Natural killer cell treated with Interleukin-12 subunit alpha and Interleukin-12 subunit beta and Interleukin-15 and Interleukin-18, amount 100 ng/mL, for 72 hours (primary cell): ENCODE results near the gene ISYNA1. TPM values are rescaled to one million over a fixed set of nuclear protein-coding genes. Genes with fewer than 3 reads are reported as not detected.

Source experiments
- ATAC-seq, 2 donors: fragments of 150-1000 bp; cut with Tn5 transposase in 1 of 2; sonication (Bioruptor Pico), chemical (Tn5 transposase) in 1 of 2; 2 replicates each; pipeline ENCODE4 v1.10.0; 2021
- DNase-seq: peaks from one replicate; pipeline ENCODE4 v3.0.0; 2022; ENCODE audit warnings: low spot score
- H3K27ac Mint-ChIP-seq, 2 donors: 1 replicate in 1 of 2; 2 replicates in 1 of 2; pipeline ENCODE4 v1.8.0; 2022; ENCODE audit warnings: mixed read lengths in 2 of 2, mild to moderate bottlenecking in 1 of 2, moderate library complexity in 1 of 2
- H3K27me3 Mint-ChIP-seq, 2 donors: 1 replicate in 1 of 2; 2 replicates in 1 of 2; pipeline ENCODE4 v1.8.0; 2022; ENCODE audit warnings: mixed read lengths in 2 of 2
- H3K36me3 Mint-ChIP-seq: one replicate; pipeline ENCODE4 v1.8.0; 2022; ENCODE audit warnings: mixed read lengths
- H3K4me1 Mint-ChIP-seq, 2 donors: 1 replicate in 1 of 2; 2 replicates in 1 of 2; pipeline ENCODE4 v1.8.0; 2022; ENCODE audit warnings: low read depth in 2 of 2, mixed read lengths in 2 of 2, mild to moderate bottlenecking in 1 of 2
- H3K4me3 Mint-ChIP-seq: one replicate; pipeline ENCODE4 v1.8.0; 2022; ENCODE audit warnings: mixed read lengths
- H3K9me3 Mint-ChIP-seq: 2 replicates; pipeline ENCODE4 v1.8.0; 2022; ENCODE audit warnings: mixed read lengths
- total RNA-seq, 2 donors: library from RNA; stranded (reverse); gene quantifications; one replicate each; pipeline ENCODE4 v1.2.3, GENCODE V29; 2022

ISYNA1 gene
- total RNA-seq, 2 donors from 2014 or later = 19.0 to 25.6 TPM

GRCh38 chr19:18428787-18429674 lies 8.9 kb downstream of the ISYNA1 start:
- DNase-seq (peak; percentile 87), ATAC-seq (peak; percentile 88 to 92)
- no peaks in the 10 kb centered on the region for H3K9me3 Mint-ChIP-seq
- H3K36me3 Mint-ChIP-seq = no peaks in the 10 kb centered on the region
- peak overlapping the region in 1 of 2 donors; percentile 51 for H3K27ac Mint-ChIP-seq
- H3K27me3 Mint-ChIP-seq = no peaks in the 10 kb centered on the region
- peak overlapping the region; percentile 41 for H3K4me3 Mint-ChIP-seq
- H3K4me1 Mint-ChIP-seq = peaks cover 4 to 10% of the 10 kb centered on the region in 2 donors

- Mint-ChIP-seq H3K4me3 (no peak overlapping the region), H3K27me3 (no peaks in the 10 kb centered on the region), H3K27ac (no peak overlapping the region), H3K9me3 (no peaks in the 10 kb centered on the region), H3K4me1 (peaks cover 5 to 12% of the 10 kb centered on the region in 2 donors), H3K36me3 (no peaks in the 10 kb centered on the region)
- DNase-seq (no peak), ATAC-seq (no peak)
These were observed 9.7 kb downstream of the ISYNA1 start for GRCh38 chr19:18428173-18428786.

- H3K4me1 Mint-ChIP-seq = peaks cover 10 to 18% of the 10 kb centered on the region in 2 donors
- H3K9me3 Mint-ChIP-seq = no peaks in the 10 kb centered on the region
- H3K27me3 Mint-ChIP-seq = no peaks in the 10 kb centered on the region
- H3K4me3 Mint-ChIP-seq = no peak overlapping the region
- H3K27ac Mint-ChIP-seq = no peak overlapping the region
- no peaks in the 10 kb centered on the region for H3K36me3 Mint-ChIP-seq
- no peak for ATAC-seq
- no peak for DNase-seq
These were observed 10.2 kb downstream of the ISYNA1 start for GRCh38 chr19:18427743-18428113.

GRCh38 chr19:18427080-18427742 lies 10.7 kb downstream of the ISYNA1 start:
- Mint-ChIP-seq H3K4me3 (no peak overlapping the region), H3K4me1 (peaks cover 12 to 22% of the 10 kb centered on the region in 2 donors), H3K27me3 (no peaks in the 10 kb centered on the region), H3K36me3 (no peaks in the 10 kb centered on the region), H3K27ac (no peak overlapping the region), H3K9me3 (no peaks in the 10 kb centered on the region)
- DNase-seq = no peak
- ATAC-seq = no peak

- ATAC-seq = no peak
- H3K9me3 Mint-ChIP-seq = no peaks in the 10 kb centered on the region
- H3K27ac Mint-ChIP-seq = no peak overlapping the region
These were observed 11.5 kb downstream of the ISYNA1 start for GRCh38 chr19:18426416-18426767.

GRCh38 chr19:18425515-18426415 lies 12.2 kb downstream of the ISYNA1 start:
- ATAC-seq (no peak), DNase-seq (no peak)
- no peaks in the 10 kb centered on the region for H3K27me3 Mint-ChIP-seq
- peak overlapping the region; percentile 54 to 73 for H3K27ac Mint-ChIP-seq
- H3K36me3 Mint-ChIP-seq = no peaks in the 10 kb centered on the region
- peaks cover 23 to 34% of the 10 kb centered on the region in 2 donors for H3K4me1 Mint-ChIP-seq
- no peaks in the 10 kb centered on the region for H3K9me3 Mint-ChIP-seq
- no peak overlapping the region for H3K4me3 Mint-ChIP-seq

More at GRCh38 chr19:18426416-18426767, 11.5 kb downstream of the ISYNA1 start:
- no peak overlapping the region for H3K4me3 Mint-ChIP-seq
- H3K4me1 Mint-ChIP-seq = peaks cover 20 to 30% of the 10 kb centered on the region in 2 donors
- no peak for DNase-seq
- no peaks in the 10 kb centered on the region for H3K36me3 Mint-ChIP-seq
- no peaks in the 10 kb centered on the region for H3K27me3 Mint-ChIP-seq

- Mint-ChIP-seq H3K4me3 (no peak overlapping the region), H3K27ac (no peak overlapping the region), H3K4me1 (peaks cover 28 to 41% of the 10 kb centered on the region in 2 donors), H3K27me3 (no peaks in the 10 kb centered on the region), H3K9me3 (no peaks in the 10 kb centered on the region), H3K36me3 (no peaks in the 10 kb centered on the region)
- DNase-seq (no peak), ATAC-seq (no peak)
These were observed 12.9 kb downstream of the ISYNA1 start for GRCh38 chr19:18424890-18425514.

GRCh38 chr19:18424122-18424889 lies 13.6 kb downstream of the ISYNA1 start:
- peak overlapping the region; percentile 91 to 94 for H3K27ac Mint-ChIP-seq
- H3K36me3 Mint-ChIP-seq = no peaks in the 10 kb centered on the region
- no peak for DNase-seq
- peak overlapping the region; percentile 19 for H3K4me3 Mint-ChIP-seq
- no peaks in the 10 kb centered on the region for H3K27me3 Mint-ChIP-seq
- H3K9me3 Mint-ChIP-seq = no peaks in the 10 kb centered on the region
- H3K4me1 Mint-ChIP-seq = peaks cover 29 to 39% of the 10 kb centered on the region in 2 donors
- no peak for ATAC-seq

GRCh38 chr19:18423258-18424020 lies 14.5 kb downstream of the ISYNA1 start:
- H3K4me1 Mint-ChIP-seq = peaks cover 35 to 44% of the 10 kb centered on the region in 2 donors
- DNase-seq (no peak), ATAC-seq (no peak)
- H3K27me3 Mint-ChIP-seq = no peaks in the 10 kb centered on the region
- H3K9me3 Mint-ChIP-seq = no peaks in the 10 kb centered on the region
- H3K27ac Mint-ChIP-seq = peak overlapping the region; percentile 91 to 94
- no peaks in the 10 kb centered on the region for H3K36me3 Mint-ChIP-seq
- peak overlapping the region; percentile 94 for H3K4me3 Mint-ChIP-seq

GRCh38 chr19:18422530-18423191 lies 15.3 kb downstream of the ISYNA1 start:
- ATAC-seq = no peak
- H3K4me1 Mint-ChIP-seq = peaks cover 42 to 51% of the 10 kb centered on the region in 2 donors
- H3K27me3 Mint-ChIP-seq = no peaks in the 10 kb centered on the region
- H3K9me3 Mint-ChIP-seq = no peaks in the 10 kb centered on the region
- no peaks in the 10 kb centered on the region for H3K36me3 Mint-ChIP-seq
- H3K27ac Mint-ChIP-seq = peak overlapping the region; percentile 91 to 94
- DNase-seq = no peak
- peak overlapping the region; percentile 94 for H3K4me3 Mint-ChIP-seq

- Mint-ChIP-seq H3K9me3 (no peaks in the 10 kb centered on the region), H3K27me3 (no peaks in the 10 kb centered on the region), H3K27ac (peak overlapping the region; percentile 91 to 94), H3K36me3 (no peaks in the 10 kb centered on the region), H3K4me3 (peak overlapping the region; percentile 94), H3K4me1 (peaks cover 51 to 60% of the 10 kb centered on the region in 2 donors)
- DNase-seq (no peak), ATAC-seq (no peak)
These were observed 16.5 kb downstream of the ISYNA1 start for GRCh38 chr19:18421371-18421959.
